ENCODE results near the gene RHBDF1.

Gene RHBDF1

GRCh38 chr16:74051-74746 lies 1.8 kb upstream of the RHBDF1 start:
- DNase-seq = no peak

- DNase-seq = peak; percentile 78
Observed at GRCh38 chr16:71540-72401, 660 bp downstream of the RHBDF1 start.

- no peak for DNase-seq
Observed at GRCh38 chr16:71210-71539, 1.3 kb downstream of the RHBDF1 start.

GRCh38 chr16:69181-69580 lies 3.2 kb downstream of the RHBDF1 start:
- DNase-seq = no peak

- no peak for DNase-seq
Observed at GRCh38 chr16:67884-68789, 4.3 kb downstream of the RHBDF1 start.

GRCh38 chr16:67183-67791 lies 5.1 kb downstream of the RHBDF1 start:
- no peak for DNase-seq

GRCh38 chr16:66309-67182 lies 5.9 kb downstream of the RHBDF1 start:
- no peak for DNase-seq

- DNase-seq = peak; percentile 90
Observed at GRCh38 chr16:65745-66144, 6.7 kb downstream of the RHBDF1 start.

- DNase-seq = no peak
Observed at GRCh38 chr16:64914-65255, 7.5 kb downstream of the RHBDF1 start.

- DNase-seq = no peak
Observed at GRCh38 chr16:63998-64913, 8.2 kb downstream of the RHBDF1 start.

- DNase-seq = no peak
Observed at GRCh38 chr16:63466-63865, 9.0 kb downstream of the RHBDF1 start.

- no peak for DNase-seq
Observed at GRCh38 chr16:62968-63391, 9.5 kb downstream of the RHBDF1 start.

- no peak for DNase-seq
Observed at GRCh38 chr16:62283-62967, 10.0 kb downstream of the RHBDF1 start.

- no peak for DNase-seq
Observed at GRCh38 chr16:61879-62281, 10.6 kb downstream of the RHBDF1 start.

GRCh38 chr16:60929-61878 lies 11.2 kb downstream of the RHBDF1 start:
- no peak for DNase-seq

GRCh38 chr16:60166-60565 lies 12.3 kb downstream of the RHBDF1 start:
- no peak for DNase-seq

- no peak for DNase-seq
Observed at GRCh38 chr16:59440-60059, 12.9 kb downstream of the RHBDF1 start.

Data from right forelimb (tissue), 1 donor.